SU-DHL-6 (cell line): ENCODE data around the gene GALNT9.

Source experiments
- H2AFZ ChIP-seq: fragments of 200-600 bp; sonication (generic); 2 replicates; pipeline ENCODE4 v1.6.1; 2014; ENCODE audit warnings: low read depth, mild to moderate bottlenecking, moderate library complexity, mixed read lengths, antibody characterized with exemption, low read length; ENCODE audit not compliant: severe bottlenecking
- H3F3A ChIP-seq: fragments of 200-600 bp; shearing (Covaris generic); 2 replicates; pipeline ENCODE4 v1.6.0; 2016; ENCODE audit warnings: antibody characterized with exemption, mild to moderate bottlenecking; ENCODE audit not compliant: insufficient read depth
- H3K27ac ChIP-seq: fragments of 200-600 bp; sonication (generic); 2 replicates; pipeline ENCODE4 v1.5.1; 2016; ENCODE audit warnings: low read depth, mild to moderate bottlenecking, low read length, moderate library complexity, mixed read lengths
- H3K27me3 ChIP-seq: fragments of 200-600 bp; sonication (generic), shearing (Covaris generic); 2 replicates; pipeline ENCODE4 v1.6.0; 2014; ENCODE audit warnings: mild to moderate bottlenecking, low read length
- H3K36me3 ChIP-seq: fragments of 200-600 bp; sonication (generic); 2 replicates; pipeline ENCODE4 v1.6.1; 2014; ENCODE audit warnings: mild to moderate bottlenecking, low read length, mixed read lengths
- H3K4me2 ChIP-seq: fragments of 300-600, 200-600 bp; shearing (Covaris generic), sonication (generic); 2 replicates; pipeline ENCODE4 v1.6.0; 2014; ENCODE audit warnings: low read length, low read depth, mild to moderate bottlenecking; ENCODE audit not compliant: poor library complexity, severe bottlenecking
- H3K4me3 ChIP-seq: fragments of 200-600 bp; sonication (generic); 2 replicates; pipeline ENCODE4 v1.5.1; 2014; ENCODE audit warnings: antibody characterized with exemption, low read length, mild to moderate bottlenecking, mixed read lengths; ENCODE audit not compliant: insufficient read depth, poor library complexity, severe bottlenecking
- H3K79me2 ChIP-seq: fragments of 200-600 bp; sonication (generic); 2 replicates; pipeline ENCODE4 v1.6.1; 2014; ENCODE audit warnings: mild to moderate bottlenecking, low read length, moderate library complexity; ENCODE audit not compliant: insufficient read depth
- H3K9ac ChIP-seq: fragments of 200-600 bp; sonication (generic); 2 replicates; pipeline ENCODE4 v1.7.0; 2014; ENCODE audit warnings: mild to moderate bottlenecking, low read length
- H3K9me2 ChIP-seq: fragments of 200-600 bp; sonication (generic); replicated peaks from 2 replicates; pipeline ENCODE4 v1.6.1; 2014; ENCODE audit warnings: low read length; ENCODE audit not compliant: insufficient read depth
- H3K9me3 ChIP-seq: fragments of 200-600 bp; sonication (generic); 2 replicates; pipeline ENCODE4 v1.6.1; 2014; ENCODE audit warnings: low read length, mixed read lengths; ENCODE audit not compliant: insufficient read depth
- H4K20me1 ChIP-seq: fragments of 200-600 bp; sonication (generic); 2 replicates; pipeline ENCODE4 v1.6.1; 2014; ENCODE audit warnings: low read depth, mild to moderate bottlenecking, antibody characterized with exemption, low read length, moderate library complexity, mixed read lengths
- EZH2phosphoT487 ChIP-seq: fragments of 200-600 bp; sonication (generic), shearing (Covaris generic); conservative IDR thresholded peaks from 2 replicates; pipeline ENCODE4 v1.6.1; 2018; ENCODE audit warnings: mild to moderate bottlenecking, antibody characterized with exemption, low read length, moderate library complexity, mixed read lengths
- TF ChIP-seq, protein P1 (sequence below): fragments of 200-600 bp; sonication (generic); IDR thresholded peaks from one replicate; pipeline ENCODE4 v1.5.1; 2017; ENCODE audit warnings: antibody characterized with exemption, mild to moderate bottlenecking, low read length, moderate library complexity; ENCODE audit not compliant: insufficient read depth, poor library complexity, severe bottlenecking

Gene GALNT9

DNA sequence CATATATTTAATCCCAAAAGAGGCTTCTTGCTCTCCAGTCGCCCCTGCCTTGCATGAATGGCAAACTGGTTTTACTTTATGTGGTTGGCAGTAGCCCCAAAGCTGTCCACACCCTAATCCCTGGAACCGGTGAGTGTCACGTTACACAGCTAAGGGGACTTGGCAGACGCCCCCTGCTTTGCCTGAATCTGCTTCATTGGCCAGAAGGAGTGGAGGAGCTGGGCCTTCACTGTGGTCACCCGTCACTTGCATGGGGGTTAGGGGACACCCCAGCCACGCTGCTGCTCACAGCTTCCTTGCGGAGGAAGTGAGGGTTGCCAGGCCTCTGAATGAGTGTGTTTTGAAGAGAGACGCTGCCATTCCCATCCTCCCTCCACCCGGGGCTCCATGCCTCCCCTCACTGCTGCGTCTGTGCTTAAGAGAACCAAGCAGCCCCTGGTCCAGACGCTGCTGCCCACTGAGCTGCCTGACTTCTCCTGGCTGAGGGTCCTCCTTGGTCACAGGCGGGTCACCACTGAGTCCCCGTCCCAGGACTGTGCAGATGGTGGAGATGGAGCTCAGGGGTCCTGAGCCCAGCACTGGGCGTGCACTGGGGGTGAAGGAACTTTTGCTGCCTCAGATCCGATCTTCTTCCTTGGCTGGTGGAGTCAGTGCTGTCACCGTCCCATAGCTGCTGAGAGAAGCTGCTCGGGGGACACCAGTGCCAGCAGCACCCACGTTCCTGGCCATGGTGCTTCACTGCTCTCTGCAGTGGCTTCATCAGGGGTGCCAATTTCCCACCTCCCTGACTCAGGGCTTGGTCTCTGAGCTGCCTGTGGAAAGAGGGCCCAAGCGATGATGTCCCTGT lies 39.8 kb downstream of the GALNT9 start:
- Histone ChIP-seq H3K4me3 (no peak overlapping the region), H3K27ac (no peak overlapping the region), H3F3A (no peaks in the 10 kb centered on the region), H3K27me3 (no peaks in the 10 kb centered on the region), H2AFZ (no peak overlapping the region), H3K9ac (no peak overlapping the region), H3K9me2 (no peaks in the 10 kb centered on the region), H4K20me1 (no peaks in the 10 kb centered on the region), H3K79me2 (no peaks in the 10 kb centered on the region), H3K4me2 (no peak overlapping the region), H3K36me3 (no peaks in the 10 kb centered on the region), H3K9me3 (peaks cover 22% of the 10 kb centered on the region; the same call in 1 of the 2 replicates)
- TF ChIP-seq EZH2phosphoT487 = no peak
- TF ChIP-seq, protein P1, sequence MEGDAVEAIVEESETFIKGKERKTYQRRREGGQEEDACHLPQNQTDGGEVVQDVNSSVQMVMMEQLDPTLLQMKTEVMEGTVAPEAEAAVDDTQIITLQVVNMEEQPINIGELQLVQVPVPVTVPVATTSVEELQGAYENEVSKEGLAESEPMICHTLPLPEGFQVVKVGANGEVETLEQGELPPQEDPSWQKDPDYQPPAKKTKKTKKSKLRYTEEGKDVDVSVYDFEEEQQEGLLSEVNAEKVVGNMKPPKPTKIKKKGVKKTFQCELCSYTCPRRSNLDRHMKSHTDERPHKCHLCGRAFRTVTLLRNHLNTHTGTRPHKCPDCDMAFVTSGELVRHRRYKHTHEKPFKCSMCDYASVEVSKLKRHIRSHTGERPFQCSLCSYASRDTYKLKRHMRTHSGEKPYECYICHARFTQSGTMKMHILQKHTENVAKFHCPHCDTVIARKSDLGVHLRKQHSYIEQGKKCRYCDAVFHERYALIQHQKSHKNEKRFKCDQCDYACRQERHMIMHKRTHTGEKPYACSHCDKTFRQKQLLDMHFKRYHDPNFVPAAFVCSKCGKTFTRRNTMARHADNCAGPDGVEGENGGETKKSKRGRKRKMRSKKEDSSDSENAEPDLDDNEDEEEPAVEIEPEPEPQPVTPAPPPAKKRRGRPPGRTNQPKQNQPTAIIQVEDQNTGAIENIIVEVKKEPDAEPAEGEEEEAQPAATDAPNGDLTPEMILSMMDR = no peak

DNA sequence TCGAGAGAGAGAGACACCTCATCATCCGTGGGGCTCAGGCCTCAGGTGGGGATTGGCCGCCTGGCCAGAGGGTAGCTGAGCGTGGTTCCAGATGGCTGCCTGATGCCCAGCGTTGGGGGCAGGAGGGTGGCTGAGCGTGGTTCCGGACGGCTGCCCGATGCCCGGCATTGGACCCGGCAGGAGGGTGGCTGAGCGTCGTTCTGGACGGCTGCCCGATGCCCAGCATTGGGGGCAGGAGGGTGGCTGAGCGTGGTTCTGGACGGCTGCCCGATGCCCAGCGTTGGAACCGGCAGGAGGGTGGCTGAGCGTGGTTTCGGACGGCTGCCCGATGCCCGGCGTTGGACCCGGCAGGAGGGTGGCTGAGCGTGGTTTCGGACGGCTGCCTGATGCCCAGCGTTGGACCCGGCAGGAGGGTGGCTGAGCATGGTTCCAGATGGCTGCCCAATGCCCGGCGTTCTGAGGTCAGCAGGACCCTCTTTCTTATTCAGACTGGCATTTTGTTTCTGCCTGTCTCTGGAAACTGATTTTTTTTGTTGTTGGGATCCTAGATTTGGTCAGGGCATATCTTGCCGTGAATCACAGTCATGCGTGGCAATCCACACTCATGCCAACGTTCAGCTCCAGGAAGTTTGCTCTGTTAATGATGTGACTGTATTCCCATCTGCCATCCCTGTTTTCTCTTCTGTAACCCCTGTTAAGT lies 40.7 kb downstream of the GALNT9 start:
- Histone ChIP-seq H3K9ac (no peak overlapping the region), H3K9me3 (peaks cover 22% of the 10 kb centered on the region; the same call in 1 of the 2 replicates), H3K27me3 (no peaks in the 10 kb centered on the region), H2AFZ (no peak overlapping the region), H3F3A (no peaks in the 10 kb centered on the region), H3K9me2 (no peaks in the 10 kb centered on the region), H3K4me2 (no peak overlapping the region), H4K20me1 (no peaks in the 10 kb centered on the region), H3K27ac (no peak overlapping the region), H3K36me3 (no peaks in the 10 kb centered on the region), H3K4me3 (no peak overlapping the region), H3K79me2 (no peaks in the 10 kb centered on the region)
- TF ChIP-seq, protein P1 = no peak
- TF ChIP-seq EZH2phosphoT487 = no peak

DNA sequence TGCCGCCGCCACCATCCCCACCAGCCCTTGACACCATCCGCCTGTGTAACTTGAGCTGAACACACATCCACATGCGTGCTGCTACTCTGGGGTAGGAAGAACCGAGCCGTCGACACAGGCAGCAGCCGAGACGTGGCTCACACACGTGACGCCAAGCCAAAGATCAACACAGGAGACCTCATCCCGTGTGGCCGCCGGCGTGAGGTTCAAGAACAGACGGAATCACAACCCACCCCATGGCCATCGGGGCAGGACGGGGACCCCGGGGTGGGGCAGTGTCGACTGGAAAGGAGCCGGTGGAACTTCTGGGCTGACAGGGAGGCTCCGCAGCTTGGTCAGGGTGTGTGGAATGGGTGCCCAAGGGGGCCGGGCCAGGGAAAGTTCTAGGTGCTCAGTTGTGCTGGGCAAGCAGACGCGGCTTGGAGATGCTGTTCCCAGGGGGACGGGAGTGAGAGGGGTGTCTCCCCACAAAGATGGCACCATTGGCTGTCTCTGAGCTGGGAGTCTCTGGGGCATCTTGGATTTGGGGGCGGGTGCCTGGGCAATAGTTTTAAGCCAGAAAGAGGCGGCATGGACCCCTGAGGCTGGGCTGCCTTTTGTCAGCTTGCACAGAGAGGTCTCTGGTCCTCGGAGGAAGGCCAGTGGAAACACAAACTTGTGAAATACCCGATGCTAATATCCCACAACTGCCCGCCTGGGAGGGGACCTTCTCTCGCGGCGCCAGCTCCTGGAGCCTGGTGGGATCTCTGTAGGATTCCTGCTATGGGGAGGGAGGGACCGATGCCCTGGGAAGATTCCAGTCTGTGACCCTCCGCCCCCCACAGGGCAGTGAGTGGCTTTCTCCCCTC lies 41.8 kb downstream of the GALNT9 start:
- Histone ChIP-seq H3K27me3 (no peaks in the 10 kb centered on the region), H3K9ac (no peak overlapping the region)

More for the DNA sequence above, 41.8 kb downstream of the GALNT9 start:
- Histone ChIP-seq H3K4me2 (no peak overlapping the region), H3K9me2 (no peaks in the 10 kb centered on the region), H3F3A (no peaks in the 10 kb centered on the region), H3K79me2 (no peaks in the 10 kb centered on the region), H3K9me3 (peaks cover 21% of the 10 kb centered on the region; the same call in 1 of the 2 replicates), H3K27ac (no peak overlapping the region), H4K20me1 (no peaks in the 10 kb centered on the region), H3K36me3 (no peaks in the 10 kb centered on the region), H2AFZ (no peak overlapping the region), H3K4me3 (no peak overlapping the region)
- TF ChIP-seq, protein P1 = no peak
- TF ChIP-seq EZH2phosphoT487 = no peak
